PFSK-1 (cell line): ENCODE measurements around the gene GRIK1.

Source experiments
- FOXP2 ChIP-seq: optimal IDR thresholded peaks from 2 replicates; pipeline ENCODE3; 2011; ENCODE audit warnings: borderline replicate concordance, control low read depth, inconsistent platforms; ENCODE audit not compliant: insufficient read depth; ENCODE audit errors: extremely low read length, extremely low read depth
- POLR2AphosphoS5 ChIP-seq: IDR thresholded peaks from 2 replicates; pipeline ENCODE4 v1.6.1; 2012; ENCODE audit warnings: low read depth, mild to moderate bottlenecking, control low read depth, low read length, moderate library complexity
- REST ChIP-seq, 2 experiments: IDR thresholded peaks; 2 replicates each; pipeline versions ENCODE4 v1.6.1 to v1.8.0; 2011 to 2012; ENCODE audit warnings: low read depth in 2 of 2, low read length in 2 of 2, control low read depth in 1 of 2, inconsistent platforms in 1 of 2, mild to moderate bottlenecking in 1 of 2, moderate library complexity in 1 of 2; ENCODE audit not compliant: insufficient read depth in 1 of 2
- SIN3A ChIP-seq: IDR thresholded peaks from 2 replicates; pipeline ENCODE4 v1.6.1; 2012; ENCODE audit warnings: mild to moderate bottlenecking, low read length, moderate library complexity, borderline replicate concordance; ENCODE audit not compliant: insufficient read depth
- TAF1 ChIP-seq: IDR thresholded peaks from 2 replicates; pipeline ENCODE4 v1.6.1; 2012; ENCODE audit warnings: low read length, control low read depth, borderline replicate concordance; ENCODE audit not compliant: insufficient read depth

GRIK1 gene

GRCh38 chr21:29940991-29941390 is 1.2 kb upstream of the GRIK1 start:
- TF ChIP-seq FOXP2 (no peak), TAF1 (no peak), POLR2AphosphoS5 (no peak)

DNA sequence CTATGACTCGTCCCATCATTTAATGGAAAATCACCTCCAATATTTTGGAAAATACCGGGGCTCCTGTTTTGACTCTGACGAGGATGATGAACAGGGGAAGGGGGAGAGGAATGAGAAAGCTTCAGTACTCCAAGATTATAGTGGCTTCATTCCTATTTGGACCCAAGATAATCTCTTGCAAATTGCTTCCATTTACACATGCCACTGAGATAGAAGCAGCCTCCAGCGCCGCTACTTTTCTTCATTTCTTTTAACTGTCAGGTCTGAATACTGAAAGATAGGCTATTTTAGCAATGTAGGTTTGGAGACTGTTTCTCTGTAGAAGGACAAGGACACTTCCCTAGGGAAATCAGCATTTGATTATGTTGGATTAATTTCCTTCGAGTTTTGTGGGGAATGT is 565 bp upstream of the GRIK1 start:
- TF ChIP-seq REST (IDR thresholded peaks at IDR 0.05; ENCODE audit: insufficient read depth in 1 of 2, low read depth in 2 of 2, low read length in 2 of 2) (no peak), TAF1 (no peak), POLR2AphosphoS5 (no peak), SIN3A (no peak), FOXP2 (no peak)

DNA sequence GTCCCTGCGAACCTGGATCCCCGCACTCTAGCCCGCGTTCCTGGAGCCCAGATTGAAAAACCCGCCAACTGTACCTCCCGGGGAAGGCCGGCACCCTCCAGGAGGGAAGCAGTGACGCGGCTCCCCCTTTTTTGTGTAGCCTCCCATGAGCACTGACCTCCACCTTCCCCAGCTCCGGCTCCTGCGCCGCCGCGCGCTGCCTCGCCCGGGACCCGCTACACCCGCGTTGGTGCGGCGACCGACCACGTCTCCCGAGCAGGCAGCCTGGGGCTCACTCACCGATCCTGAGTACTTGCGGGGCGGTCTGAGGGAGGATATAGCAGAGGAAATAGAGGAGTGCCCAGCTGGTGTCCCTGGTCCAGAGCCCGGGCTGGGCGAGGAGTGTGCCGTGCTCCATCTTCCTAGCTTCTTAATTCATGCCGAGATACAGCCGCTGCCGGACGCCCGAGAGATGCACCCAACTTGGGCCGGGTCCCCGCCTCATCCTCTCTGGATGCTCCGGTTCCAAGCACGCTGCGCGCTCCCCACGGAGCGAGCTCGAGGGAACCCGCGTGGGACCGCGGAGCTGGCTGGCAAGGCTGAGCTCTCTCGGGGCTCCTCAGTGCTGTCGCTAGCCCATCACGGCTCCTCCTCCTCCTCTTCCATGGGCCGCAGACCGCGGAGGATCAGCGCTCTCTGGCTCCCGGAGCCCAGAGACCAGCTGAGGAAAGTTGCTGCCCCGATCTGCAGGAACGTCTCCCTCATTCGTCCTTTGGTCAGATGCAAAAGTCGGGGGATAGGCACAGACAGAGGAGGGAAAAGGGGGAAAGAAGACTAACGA is 482 bp downstream of the GRIK1 start:
- TF ChIP-seq POLR2AphosphoS5 (no peak), SIN3A (no peak), TAF1 (no peak), REST (IDR thresholded peaks at IDR 0.05; ENCODE audit: insufficient read depth in 1 of 2, low read depth in 2 of 2, low read length in 2 of 2) (no peak), FOXP2 (no peak)

- TF ChIP-seq POLR2AphosphoS5 (no peak), FOXP2 (no peak)
Observed at GRCh38 chr21:29938776-29939103, 1.1 kb downstream of the GRIK1 start.

GRCh38 chr21:29933088-29933487 is 6.7 kb downstream of the GRIK1 start:
- TF ChIP-seq TAF1: no peak
- TF ChIP-seq POLR2AphosphoS5: no peak

DNA sequence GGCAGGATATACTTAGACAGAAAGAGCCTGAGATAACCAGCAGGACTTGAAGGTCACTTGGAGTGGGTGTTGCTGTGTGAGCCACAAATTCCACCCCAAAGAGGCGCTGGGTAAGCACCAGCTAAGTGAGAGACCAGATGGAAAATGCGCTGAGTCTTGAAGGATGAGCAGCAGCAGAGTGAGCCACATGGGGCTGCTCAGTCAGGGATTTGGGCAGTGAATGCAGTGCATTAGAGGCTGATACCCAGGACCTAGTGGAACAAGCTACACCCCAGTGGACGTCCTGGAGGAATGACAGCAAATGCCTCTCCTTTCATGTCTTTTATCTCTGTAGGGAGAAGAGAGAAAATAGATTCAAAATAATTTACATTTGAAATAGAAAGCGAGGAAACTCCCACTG is 11.3 kb downstream of the GRIK1 start:
- TF ChIP-seq TAF1: no peak
- TF ChIP-seq POLR2AphosphoS5: no peak
- no peak for TF ChIP-seq FOXP2
- no peak for TF ChIP-seq REST (IDR thresholded peaks at IDR 0.05; ENCODE audit: insufficient read depth in 1 of 2, low read depth in 2 of 2, low read length in 2 of 2)
